Keratinocyte (primary cell): ENCODE data around the gene OR8A1.

ENCODE experiments used
- EZH2 ChIP-seq: IDR thresholded peaks from one replicate; pipeline ENCODE4 v1.6.1; 2012; ENCODE audit warnings: inconsistent platforms, mild to moderate bottlenecking, low read length, moderate library complexity
- TF ChIP-seq, protein P1 (sequence below), 3 experiments: IDR thresholded peaks in 1 of 3; conservative IDR thresholded peaks in 1 of 3; optimal IDR thresholded peaks in 1 of 3; 2 replicates in 2 of 3; 3 replicates in 1 of 3; pipeline versions ENCODE3 to v1.5.1; 2011; ENCODE audit warnings: low read length in 3 of 3, mild to moderate bottlenecking in 3 of 3, moderate library complexity in 2 of 3, control low read depth in 1 of 3, inconsistent platforms in 1 of 3; ENCODE audit not compliant: insufficient read depth in 2 of 3; ENCODE audit errors: extremely low read depth in 1 of 3

DNA sequence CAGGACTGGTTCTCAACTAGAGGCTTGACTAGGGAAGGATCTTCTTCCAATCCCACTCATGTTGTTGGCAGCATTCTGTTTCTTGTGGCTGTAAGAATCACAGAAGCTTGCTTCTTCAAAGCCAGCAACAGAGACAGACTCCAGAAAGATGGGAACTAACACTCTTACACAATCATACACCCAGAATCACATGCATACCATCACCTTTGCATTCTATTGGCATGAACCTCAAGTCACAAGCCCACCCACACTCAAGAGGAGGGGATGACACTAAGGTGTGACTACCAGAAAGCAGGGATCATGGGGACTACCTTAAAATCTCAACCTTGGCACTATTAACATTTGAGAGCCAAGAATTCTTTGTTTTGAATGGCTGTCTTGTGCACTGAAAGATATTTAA is 27.8 kb downstream of the OR8A1 start:
- TF ChIP-seq, protein P1, sequence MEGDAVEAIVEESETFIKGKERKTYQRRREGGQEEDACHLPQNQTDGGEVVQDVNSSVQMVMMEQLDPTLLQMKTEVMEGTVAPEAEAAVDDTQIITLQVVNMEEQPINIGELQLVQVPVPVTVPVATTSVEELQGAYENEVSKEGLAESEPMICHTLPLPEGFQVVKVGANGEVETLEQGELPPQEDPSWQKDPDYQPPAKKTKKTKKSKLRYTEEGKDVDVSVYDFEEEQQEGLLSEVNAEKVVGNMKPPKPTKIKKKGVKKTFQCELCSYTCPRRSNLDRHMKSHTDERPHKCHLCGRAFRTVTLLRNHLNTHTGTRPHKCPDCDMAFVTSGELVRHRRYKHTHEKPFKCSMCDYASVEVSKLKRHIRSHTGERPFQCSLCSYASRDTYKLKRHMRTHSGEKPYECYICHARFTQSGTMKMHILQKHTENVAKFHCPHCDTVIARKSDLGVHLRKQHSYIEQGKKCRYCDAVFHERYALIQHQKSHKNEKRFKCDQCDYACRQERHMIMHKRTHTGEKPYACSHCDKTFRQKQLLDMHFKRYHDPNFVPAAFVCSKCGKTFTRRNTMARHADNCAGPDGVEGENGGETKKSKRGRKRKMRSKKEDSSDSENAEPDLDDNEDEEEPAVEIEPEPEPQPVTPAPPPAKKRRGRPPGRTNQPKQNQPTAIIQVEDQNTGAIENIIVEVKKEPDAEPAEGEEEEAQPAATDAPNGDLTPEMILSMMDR (optimal IDR thresholded peaks at IDR 0.05 in 1 of 3, IDR thresholded peaks at IDR 0.05 in 1 of 3, conservative IDR thresholded peaks at IDR 0.05 in 1 of 3; ENCODE audit: extremely low read depth in 1 of 3, insufficient read depth in 2 of 3, low read length in 3 of 3) = no peak
- no peak for TF ChIP-seq EZH2
